OCI-LY3 (cell line): ENCODE results near the gene ZMAT5.

Experiments used
- EZH2phosphoT487 ChIP-seq: fragments of 200-600 bp; shearing (Covaris generic); IDR thresholded peaks from 2 replicates; pipeline ENCODE4 v1.6.1; 2018; ENCODE audit warnings: antibody characterized with exemption, mixed run types, low read depth
- TF ChIP-seq, protein P1 (sequence below): fragments of 200-600, 300-600 bp; sonication (generic); IDR thresholded peaks from 2 replicates; pipeline ENCODE4 v1.5.1; 2014; ENCODE audit warnings: antibody characterized with exemption, low read length, low read depth

GRCh38 chr22:29803190-29803589 lies 36.4 kb upstream of the ZMAT5 start:
- TF ChIP-seq, protein P1, sequence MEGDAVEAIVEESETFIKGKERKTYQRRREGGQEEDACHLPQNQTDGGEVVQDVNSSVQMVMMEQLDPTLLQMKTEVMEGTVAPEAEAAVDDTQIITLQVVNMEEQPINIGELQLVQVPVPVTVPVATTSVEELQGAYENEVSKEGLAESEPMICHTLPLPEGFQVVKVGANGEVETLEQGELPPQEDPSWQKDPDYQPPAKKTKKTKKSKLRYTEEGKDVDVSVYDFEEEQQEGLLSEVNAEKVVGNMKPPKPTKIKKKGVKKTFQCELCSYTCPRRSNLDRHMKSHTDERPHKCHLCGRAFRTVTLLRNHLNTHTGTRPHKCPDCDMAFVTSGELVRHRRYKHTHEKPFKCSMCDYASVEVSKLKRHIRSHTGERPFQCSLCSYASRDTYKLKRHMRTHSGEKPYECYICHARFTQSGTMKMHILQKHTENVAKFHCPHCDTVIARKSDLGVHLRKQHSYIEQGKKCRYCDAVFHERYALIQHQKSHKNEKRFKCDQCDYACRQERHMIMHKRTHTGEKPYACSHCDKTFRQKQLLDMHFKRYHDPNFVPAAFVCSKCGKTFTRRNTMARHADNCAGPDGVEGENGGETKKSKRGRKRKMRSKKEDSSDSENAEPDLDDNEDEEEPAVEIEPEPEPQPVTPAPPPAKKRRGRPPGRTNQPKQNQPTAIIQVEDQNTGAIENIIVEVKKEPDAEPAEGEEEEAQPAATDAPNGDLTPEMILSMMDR: no peak
- TF ChIP-seq EZH2phosphoT487: no peak
